ENCODE results near the gene EFCAB6.

Gene EFCAB6

GRCh38 chr22:43749473-43749872, 62.6 kb downstream of the EFCAB6 start:
- DNase-seq (ENCODE audit: low spot score) = no peak

- no peak for DNase-seq (ENCODE audit: low spot score)
Observed at GRCh38 chr22:43747877-43748276, 64.2 kb downstream of the EFCAB6 start.

GRCh38 chr22:43747058-43747457, 65.0 kb downstream of the EFCAB6 start:
- DNase-seq (ENCODE audit: low spot score) = no peak

GRCh38 chr22:43745783-43746356, 66.2 kb downstream of the EFCAB6 start:
- no peak for DNase-seq (ENCODE audit: low spot score)

- no peak for DNase-seq (ENCODE audit: low spot score)
Observed at GRCh38 chr22:43745411-43745770, 66.7 kb downstream of the EFCAB6 start.

GRCh38 chr22:43744700-43745410, 67.2 kb downstream of the EFCAB6 start:
- DNase-seq (ENCODE audit: low spot score) = no peak

- DNase-seq (ENCODE audit: low spot score) = no peak
Observed at GRCh38 chr22:43743929-43744643, 68.0 kb downstream of the EFCAB6 start.

GRCh38 chr22:43743131-43743530, 69.0 kb downstream of the EFCAB6 start:
- no peak for DNase-seq (ENCODE audit: low spot score)

- no peak for DNase-seq (ENCODE audit: low spot score)
Observed at GRCh38 chr22:43742154-43742950, 69.8 kb downstream of the EFCAB6 start.

GRCh38 chr22:43740587-43741270, 71.4 kb downstream of the EFCAB6 start:
- DNase-seq (ENCODE audit: low spot score) = no peak

GRCh38 chr22:43739851-43740379, 72.2 kb downstream of the EFCAB6 start:
- no peak for DNase-seq (ENCODE audit: low spot score)

GRCh38 chr22:43737150-43737828, 74.8 kb downstream of the EFCAB6 start:
- DNase-seq (ENCODE audit: low spot score) = no peak

- DNase-seq (ENCODE audit: low spot score) = no peak
Observed at GRCh38 chr22:43736651-43737050, 75.5 kb downstream of the EFCAB6 start.

- no peak for DNase-seq (ENCODE audit: low spot score)
Observed at GRCh38 chr22:43734370-43735150, 77.5 kb downstream of the EFCAB6 start.

- DNase-seq (ENCODE audit: low spot score) = no peak
Observed at GRCh38 chr22:43733138-43733537, 79.0 kb downstream of the EFCAB6 start.

- no peak for DNase-seq (ENCODE audit: low spot score)
Observed at GRCh38 chr22:43731988-43732387, 80.1 kb downstream of the EFCAB6 start.

- no peak for DNase-seq (ENCODE audit: low spot score)
Observed at GRCh38 chr22:43726964-43727543, 85.1 kb downstream of the EFCAB6 start.

GRCh38 chr22:43726322-43726721, 85.8 kb downstream of the EFCAB6 start:
- no peak for DNase-seq (ENCODE audit: low spot score)

- DNase-seq (ENCODE audit: low spot score) = no peak
Observed at GRCh38 chr22:43723816-43724215, 88.3 kb downstream of the EFCAB6 start.

GRCh38 chr22:43722444-43722843, 89.7 kb downstream of the EFCAB6 start:
- no peak for DNase-seq (ENCODE audit: low spot score)

All from D341Med (cell line).